Ishikawa (cell line): ENCODE data around the gene FBXL19.

Source experiments
- EGR1 ChIP-seq: IDR thresholded peaks from 2 replicates; pipeline ENCODE4 v1.6.1; 2012
- EP300 ChIP-seq: IDR thresholded peaks from 2 replicates; pipeline ENCODE4 v1.6.1; 2012; ENCODE audit warnings: borderline replicate concordance
- NFIC ChIP-seq: IDR thresholded peaks from 2 replicates; pipeline ENCODE4 v1.6.1; 2012
- TEAD4 ChIP-seq: IDR thresholded peaks from 2 replicates; pipeline ENCODE4 v1.6.1; 2012
- YY1 ChIP-seq: IDR thresholded peaks from 2 replicates; pipeline ENCODE4 v1.6.1; 2012; ENCODE audit warnings: low read depth
- ZBTB7A ChIP-seq: IDR thresholded peaks from 2 replicates; pipeline ENCODE4 v1.6.1; 2012; ENCODE audit warnings: low read depth

DNA sequence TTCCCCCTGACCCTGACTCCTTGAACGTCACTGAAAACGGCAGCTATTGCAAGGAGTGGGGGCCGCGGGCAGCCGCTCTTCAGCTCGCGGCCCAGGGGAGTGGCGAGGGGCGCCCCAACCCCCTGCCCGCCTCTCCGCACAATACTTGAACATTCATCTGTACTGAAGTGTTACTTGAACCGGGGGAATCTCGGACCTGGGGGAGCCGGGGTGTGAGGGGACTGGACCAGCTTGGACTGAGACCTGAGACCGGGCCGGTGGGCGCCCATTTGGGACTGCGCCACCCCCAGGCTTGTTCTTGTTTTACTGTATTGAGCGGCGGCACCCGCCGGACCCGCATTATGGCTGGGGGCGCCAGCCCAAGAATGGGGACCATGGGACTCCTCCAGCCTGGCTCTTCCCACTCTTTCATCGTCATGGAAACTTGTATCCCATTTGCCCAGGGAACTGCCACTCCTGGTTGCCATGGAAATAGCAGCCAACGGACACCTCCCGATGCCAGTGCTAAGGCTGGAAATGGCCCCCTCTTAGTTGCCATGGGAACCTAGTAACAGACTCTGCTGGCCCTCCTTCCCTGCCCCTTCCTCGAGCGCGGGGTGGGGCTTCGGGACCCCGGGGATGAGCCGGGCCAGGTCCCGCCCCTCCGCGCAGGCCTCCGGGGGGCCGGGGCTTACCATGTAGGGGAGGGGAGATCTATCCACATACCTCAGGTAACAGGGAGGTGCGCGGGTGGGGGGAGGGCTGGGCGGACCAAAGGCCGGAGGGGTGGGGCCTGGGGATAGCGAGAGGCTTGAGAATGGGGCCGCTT is 24.7 kb downstream of the FBXL19 start:
- TF ChIP-seq ZBTB7A (no peak; the same call in 1 of the 2 replicates), YY1 (peak; percentile 65; the same call in 1 of the 2 replicates), EP300 (peak; percentile 7; the same call in 1 of the 2 replicates), EGR1 (no peak), TEAD4 (no peak), NFIC (no peak)
